Measurements from ENCODE around the gene PDZK1IP1.

GRCh38 chr1:47222476-47222875 lies 32.6 kb upstream of the PDZK1IP1 start:
- TF ChIP-seq REST (IDR thresholded peaks at IDR 0.05; ENCODE audit: borderline replicate concordance) (no peak), CTCF (IDR thresholded peaks at IDR 0.05; ENCODE audit: poor library complexity, severe bottlenecking) (no peak)

All from neural cell (in vitro differentiated cells).